SHP77 treated with DMSO at 0.1 percent for 48 hours (cell line): ENCODE data around the gene ATP8B4.

ENCODE experiments used
- DNase-seq: peaks from one replicate; lab custom pipeline; 2025; lab: John Stamatoyannopoulos, UW

ATP8B4 gene

DNA sequence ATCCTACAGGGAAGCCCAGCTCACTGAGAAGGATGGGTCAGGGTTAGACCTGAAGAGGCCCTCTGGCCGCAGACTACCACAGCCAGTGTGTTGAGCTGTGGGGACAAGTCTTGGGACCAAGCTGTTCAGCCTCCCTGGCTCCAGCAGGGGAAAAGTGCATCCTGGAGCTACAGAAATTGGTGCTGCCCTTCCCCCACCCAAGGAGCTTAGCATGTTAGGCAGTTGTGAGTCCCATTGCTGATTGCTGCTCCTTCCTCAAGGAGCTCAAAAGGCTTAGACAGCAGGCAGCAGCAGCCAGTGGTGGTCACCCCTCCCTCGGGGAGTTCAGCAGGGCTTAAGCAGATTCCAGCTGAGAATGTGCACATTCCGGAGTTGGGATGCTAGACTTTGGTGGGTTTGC is 165.6 kb downstream of the ATP8B4 start:
- no peak for DNase-seq

DNA sequence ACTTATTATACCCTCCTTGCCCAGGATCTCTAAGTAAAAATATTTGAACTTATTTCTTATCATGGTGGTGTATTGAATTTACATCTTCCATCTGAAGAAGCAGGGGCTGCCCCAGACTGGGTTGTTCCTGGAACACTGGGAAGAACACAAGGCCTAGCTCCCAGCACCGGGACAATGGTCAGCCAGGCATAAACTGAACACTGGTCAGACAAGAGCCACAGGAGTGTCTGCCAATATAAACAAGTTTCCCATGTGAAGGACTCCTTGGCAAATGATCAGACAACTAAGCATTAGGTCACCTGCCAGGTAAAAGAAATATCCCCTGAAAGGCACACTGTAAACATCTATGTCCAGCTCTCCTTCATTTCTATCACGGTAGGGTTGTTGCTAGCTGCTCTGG is 172.4 kb downstream of the ATP8B4 start:
- DNase-seq = no peak

DNA sequence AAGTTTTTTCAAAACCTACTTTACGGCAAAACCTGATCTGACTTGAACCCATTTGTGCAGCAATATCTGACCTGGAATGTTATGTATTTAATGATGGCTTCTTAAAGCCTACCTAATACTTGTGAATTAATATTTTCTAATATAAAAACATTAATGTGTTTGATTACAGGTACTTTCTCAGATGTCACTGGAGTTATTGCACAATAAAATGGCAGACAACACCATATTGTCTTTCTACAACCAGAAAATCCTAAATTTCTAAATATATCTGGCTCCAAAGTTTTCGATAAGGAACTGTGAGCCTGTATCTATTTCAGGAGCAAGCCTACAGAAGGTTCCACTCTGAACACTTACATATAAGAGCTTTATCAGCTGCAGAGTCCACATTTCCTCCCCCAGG is 184.5 kb downstream of the ATP8B4 start:
- DNase-seq = no peak

DNA sequence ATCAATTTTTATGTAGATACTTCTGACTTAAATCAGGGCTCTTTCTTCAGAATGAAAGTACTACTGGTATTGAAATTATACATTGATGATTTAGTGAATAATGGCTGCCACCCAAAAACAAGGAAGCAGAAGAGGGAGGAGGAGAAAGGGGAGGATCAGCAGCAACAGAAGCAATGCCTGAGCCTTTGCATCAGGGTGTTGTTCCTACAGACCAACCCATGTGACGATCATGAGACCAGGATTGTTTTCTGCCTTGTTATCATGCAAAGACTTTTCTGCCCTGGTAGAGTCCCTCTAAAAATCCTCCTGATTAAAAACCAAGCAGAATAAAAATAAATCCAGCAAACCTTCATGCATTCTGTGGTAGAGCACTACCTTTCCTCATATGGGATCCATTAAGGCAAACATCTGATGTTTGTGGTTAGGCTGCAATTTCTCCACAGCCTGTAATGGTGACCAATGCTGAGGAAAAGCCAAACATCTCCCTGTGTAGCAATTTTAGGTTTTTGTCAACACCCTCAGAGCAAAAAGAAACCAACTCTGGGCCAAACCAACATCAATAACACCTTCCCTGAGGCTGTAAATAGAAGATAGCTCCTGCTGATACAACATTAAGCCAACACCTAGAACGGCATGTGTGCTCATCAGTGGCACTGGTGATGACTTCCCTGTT is 191.7 kb downstream of the ATP8B4 start:
- no peak for DNase-seq

DNA sequence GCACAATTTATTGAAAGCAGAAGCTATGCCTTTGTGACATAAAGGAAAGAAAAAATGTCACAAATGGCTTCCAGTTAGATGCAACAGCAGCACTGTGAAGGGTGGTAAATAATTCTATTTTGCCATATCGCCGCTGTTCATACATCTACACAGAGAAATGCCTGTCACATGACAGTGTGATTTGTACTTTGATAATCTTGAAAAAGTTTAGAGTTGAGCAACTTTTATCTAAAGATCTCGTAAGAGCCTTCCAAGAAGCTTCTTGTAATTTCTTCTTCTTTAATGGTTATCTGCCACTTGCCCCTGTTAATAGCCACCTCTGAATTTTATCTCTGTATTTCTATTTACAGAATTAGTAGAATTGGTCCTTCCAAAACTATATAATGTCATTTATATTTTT is 192.3 kb downstream of the ATP8B4 start:
- no peak for DNase-seq

DNA sequence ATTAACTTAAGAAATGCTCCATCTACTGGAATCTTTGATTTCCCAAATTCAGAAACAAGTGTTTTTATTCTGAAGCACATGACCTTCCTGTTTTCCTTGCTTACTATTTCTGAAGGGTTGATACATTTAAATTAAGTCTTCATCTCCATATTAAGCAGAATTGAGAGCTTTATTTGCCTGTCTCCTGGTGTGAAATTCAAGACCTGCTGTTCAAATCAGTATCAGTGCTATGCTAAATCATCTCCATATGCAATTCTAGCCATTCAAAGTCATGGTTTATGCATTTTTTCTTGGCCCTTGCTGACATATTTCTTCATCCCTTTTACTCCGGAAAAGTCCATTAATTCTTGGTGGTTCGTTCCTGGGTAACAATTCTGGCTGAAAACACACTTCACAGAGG is 195.4 kb downstream of the ATP8B4 start:
- DNase-seq = no peak

DNA sequence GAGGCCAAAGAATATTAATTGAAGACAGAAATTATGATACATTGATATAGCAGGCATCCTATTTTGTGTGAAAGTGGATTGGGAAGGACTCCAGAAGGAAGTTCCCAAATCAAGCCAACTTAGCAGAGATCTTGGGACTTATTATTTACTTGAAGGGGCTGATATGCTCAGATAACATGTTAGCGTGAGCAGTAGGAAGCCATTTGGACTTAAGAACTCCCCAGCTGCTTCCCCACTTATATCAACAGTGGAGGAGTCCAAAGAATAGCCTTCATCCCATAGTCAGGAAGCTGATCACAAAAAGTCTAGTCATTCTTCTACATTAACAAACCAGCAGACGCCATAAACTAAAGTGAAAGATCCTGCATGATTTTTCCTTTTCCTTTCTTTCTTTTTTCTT is 200.0 kb downstream of the ATP8B4 start:
- DNase-seq = no peak

DNA sequence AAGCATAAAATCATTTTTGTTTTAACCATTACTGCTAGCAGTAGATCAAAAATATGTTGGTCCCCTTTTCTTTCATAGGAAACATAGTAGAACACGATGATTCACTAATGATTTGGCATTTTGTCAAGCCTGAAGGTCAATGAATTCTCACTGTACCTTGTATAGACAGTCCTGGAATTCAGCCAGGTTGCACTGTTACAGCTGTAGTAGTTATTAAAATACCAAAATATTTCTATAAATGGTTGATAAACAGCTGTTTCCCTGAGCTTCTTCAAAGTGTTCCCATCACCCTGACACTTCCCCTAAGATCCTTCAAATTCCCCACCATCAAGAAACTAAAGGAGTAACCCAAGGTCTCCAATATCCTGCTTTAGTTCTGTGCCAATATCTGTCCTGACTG is 200.9 kb downstream of the ATP8B4 start:
- peak; percentile 13 for DNase-seq

DNA sequence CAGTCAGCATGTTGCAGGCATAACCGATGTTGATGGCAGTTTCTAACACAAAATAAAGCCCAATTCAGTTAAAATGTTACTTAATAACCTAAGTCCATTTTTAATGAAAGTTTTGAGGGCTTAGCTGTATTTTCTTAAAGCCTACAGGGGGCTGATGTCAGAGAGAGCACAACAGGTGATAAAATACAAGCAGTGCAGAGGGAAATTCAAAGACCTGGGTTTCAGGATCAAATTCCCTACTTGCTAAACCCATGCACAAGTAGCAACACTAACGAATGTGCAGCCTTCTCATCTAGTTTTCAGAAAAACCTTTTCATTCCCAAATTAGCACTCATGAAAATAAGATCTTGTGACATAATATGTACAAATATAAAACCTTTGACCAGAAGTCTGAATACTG is 202.0 kb downstream of the ATP8B4 start:
- DNase-seq = no peak

DNA sequence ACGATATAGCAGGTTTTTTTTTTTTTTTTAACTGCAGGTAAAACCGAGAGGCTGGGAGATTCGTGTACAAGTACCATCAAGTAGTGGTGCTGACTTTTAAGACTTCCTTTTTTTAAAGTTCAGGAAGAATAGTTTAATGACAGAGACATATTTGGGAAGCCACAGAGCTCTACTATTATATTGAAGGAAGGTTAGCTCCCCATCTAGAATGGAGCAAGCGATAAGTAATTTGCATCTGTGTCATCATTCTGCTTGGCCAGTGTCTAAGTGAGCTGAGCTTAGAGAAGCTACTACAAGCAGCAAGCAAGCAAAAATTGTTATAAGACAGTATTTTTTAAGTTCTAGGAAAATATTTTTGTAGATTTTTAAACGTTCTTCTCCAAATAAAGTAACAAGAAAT is 203.2 kb downstream of the ATP8B4 start:
- no peak for DNase-seq

DNA sequence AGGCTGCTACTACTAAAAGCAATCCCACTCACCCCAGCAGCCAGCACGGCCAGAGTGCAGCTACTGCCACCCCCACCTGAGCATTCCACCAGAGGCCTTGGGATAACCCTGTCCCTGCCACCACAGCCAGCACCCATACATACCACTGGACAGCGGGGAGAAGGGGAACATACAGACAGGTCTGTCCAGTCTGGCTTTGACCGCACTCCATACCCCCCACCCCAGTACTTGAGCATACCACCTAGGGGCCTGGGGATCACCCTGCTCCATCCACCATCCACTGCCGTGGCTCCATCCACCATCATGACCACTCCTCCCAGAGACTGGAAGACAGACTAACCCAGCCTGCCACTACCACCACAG is 210.1 kb downstream of the ATP8B4 start:
- no peak for DNase-seq

DNA sequence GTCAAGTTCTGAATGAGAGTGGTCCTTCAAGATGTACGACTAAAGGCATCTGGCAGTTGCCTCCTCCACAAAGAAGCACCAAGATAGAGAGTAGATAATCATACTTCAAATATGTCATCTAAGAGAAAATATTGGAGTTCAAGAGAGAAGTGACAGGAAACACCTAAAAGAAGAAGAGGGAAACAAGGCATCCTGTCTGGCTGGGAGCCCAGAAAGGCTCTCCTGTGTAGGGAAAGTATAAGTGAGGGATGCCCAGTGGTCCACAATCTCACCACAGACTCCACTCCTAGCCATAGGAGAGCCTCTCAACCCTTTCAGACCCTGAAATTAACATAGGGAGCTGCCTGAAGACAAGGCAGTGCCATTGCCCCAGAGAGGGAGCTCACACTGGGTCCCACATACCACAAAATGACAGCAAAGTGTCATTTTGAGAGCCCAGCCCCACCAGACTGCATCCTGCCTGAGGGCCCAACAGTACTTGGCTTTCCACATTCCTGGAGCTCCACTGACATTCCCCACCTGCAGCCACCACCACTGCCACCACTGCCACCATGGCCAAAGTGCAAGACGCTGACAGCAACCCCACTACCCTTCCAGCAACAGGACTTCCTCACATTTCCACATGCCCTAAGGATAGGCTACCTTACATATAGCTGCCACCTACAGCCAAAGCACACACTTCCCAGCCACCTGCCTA is 210.6 kb downstream of the ATP8B4 start:
- DNase-seq = no peak

DNA sequence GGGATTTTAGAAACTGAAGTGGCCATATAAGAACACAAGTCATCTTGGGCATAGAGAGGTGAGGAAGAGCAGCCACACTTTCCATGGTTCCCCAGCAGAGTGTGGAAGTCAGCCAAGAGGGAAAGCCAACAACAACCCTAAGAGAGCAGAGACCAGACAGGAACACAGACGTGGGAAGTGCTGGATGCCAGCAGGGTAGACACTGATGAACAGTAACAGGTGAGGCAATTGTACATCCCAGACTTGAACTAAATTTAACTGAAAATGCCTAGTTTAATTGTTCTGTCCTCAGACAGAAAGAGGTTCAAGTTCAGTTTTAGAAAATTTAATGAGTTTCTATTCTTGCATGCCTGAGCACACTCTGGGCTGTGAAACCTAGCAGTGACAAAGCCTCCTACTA is 212.1 kb downstream of the ATP8B4 start:
- no peak for DNase-seq

DNA sequence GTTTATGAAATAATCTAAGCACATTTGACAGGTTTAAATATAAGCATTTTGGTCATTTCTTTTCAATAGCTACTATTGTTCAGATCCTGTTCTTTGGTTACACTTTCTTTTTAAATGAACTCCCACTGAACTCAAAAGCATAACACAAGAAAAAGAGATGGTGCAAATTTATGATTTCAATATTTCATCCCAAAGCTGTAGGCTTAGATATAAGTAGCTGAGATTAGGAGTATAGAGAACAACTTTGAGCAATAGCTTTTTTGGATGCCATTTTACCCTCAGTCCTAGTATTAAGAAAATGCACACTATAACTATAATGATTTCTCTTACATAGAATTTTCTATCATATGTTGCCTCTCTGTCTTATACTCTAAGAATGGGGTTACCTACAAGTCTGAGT is 213.8 kb downstream of the ATP8B4 start:
- DNase-seq = no peak

DNA sequence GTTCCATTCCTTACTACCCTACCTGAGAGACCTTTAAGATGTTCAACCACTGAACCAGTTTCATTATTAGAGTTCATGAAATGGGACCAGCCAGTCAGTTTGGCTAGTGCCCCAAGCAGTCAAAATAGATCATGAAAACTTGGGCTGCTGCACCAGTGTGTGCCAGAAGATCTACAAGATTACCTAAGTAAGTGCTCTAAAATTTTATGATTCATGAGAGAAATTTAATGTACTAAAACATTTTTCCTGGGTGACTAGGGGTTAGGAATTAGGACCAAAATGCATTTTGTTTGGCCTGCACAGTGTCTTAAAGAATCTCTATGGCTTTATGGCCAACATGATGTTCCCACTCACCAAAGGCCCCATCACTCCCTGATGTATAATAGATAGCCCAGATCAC is 214.7 kb downstream of the ATP8B4 start:
- no peak for DNase-seq

DNA sequence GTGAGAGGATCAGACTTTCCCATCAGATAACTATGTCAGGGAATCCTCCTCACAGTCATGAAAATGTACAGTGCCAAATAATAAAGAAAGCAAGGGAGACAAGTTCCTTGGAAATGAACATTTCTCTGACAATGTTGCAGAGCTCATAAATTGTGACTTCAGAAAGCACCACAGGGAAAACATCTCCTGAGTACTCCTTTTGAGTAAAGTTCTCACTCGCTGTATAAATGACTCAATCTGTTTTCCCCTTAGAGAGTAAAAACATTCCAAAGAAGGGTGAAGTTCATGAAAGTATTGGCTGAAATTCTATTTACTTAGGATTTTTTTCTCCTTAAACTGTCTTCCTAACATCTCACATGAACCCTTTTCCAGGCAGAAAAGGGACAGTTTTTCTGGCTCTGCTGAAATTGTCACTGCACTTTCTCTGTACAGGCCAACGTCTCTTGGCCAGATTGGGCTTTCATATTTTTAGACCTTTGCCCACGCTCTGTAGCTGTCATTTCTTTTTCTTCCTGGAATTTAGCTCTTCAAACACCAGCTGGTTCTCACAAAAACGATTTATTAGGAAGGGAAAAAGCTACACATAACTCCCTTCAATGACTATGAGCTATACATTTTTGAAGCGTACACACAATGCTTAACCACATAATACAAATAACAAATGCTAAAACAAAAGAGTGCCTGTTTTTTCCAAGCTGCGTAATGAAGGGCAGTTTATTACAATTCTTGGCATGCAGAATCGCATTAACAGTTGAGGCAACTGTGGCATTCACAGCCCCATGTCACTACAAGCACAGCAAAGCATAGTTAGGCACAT is 216.1 kb downstream of the ATP8B4 start:
- DNase-seq = no peak

DNA sequence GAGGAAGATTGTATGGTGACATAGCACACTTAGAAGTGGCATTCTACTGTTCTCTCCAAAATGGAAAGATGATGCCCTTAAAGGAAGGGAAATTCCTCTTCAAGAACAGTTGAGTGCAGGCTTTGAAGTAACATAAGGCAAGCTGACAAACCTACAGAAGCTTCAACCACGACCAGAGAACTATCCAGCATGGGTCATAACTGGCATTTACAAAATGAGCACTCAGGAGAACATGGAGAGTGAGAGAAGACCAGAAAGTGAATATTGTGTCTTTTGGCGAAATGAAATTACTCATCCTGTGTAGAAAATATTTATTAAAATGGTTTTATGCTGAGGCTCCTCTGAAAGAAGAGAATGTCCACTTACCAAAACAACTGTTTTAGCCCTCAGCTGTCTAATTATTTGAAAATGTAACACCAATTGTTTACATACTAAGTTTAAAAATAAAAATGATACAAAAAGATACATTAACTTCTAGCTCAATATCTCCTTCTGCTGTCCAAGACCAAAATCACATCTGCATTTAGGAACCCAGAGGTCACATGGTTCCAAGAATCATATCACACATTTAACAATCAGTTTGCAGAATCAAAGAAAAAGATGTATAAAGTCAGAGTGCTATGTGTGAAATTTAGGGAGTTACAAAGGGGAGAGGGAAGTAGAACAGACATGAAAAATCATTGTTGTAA is 216.9 kb downstream of the ATP8B4 start:
- DNase-seq = no peak

DNA sequence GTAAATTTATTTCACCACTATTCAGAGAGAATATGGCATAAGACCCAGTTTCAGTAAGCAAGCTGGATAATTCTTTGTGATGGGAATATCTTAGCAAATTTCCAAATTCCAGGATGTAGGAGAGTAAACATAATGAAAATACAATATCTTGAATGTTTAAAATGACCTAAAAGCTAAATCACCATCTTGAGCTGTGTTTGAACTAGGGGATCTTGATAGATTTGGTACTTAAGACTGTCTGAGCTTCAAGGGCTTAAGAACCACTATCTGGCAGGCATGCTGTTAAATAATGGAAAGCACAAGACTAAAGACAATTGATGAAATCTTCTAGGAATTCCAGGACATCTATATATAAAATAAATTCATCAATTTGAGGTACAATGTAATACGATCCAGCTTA is 217.7 kb downstream of the ATP8B4 start:
- DNase-seq = no peak

DNA sequence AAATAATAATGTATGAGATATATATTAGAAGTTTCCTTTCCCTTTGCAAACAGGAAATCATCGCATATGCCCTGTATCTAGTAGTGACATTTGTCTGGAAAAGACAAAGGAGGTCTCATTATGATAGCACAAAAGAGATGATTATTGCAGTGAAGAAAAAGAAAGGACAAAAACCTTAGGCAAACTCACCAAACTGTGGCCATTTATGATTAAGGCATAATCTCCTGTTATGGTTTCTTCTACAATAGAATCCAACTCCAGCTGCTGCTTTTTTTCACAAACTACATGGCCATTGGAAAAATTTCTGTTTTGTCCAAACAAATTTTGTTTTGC is 218.2 kb downstream of the ATP8B4 start:
- DNase-seq = no peak

DNA sequence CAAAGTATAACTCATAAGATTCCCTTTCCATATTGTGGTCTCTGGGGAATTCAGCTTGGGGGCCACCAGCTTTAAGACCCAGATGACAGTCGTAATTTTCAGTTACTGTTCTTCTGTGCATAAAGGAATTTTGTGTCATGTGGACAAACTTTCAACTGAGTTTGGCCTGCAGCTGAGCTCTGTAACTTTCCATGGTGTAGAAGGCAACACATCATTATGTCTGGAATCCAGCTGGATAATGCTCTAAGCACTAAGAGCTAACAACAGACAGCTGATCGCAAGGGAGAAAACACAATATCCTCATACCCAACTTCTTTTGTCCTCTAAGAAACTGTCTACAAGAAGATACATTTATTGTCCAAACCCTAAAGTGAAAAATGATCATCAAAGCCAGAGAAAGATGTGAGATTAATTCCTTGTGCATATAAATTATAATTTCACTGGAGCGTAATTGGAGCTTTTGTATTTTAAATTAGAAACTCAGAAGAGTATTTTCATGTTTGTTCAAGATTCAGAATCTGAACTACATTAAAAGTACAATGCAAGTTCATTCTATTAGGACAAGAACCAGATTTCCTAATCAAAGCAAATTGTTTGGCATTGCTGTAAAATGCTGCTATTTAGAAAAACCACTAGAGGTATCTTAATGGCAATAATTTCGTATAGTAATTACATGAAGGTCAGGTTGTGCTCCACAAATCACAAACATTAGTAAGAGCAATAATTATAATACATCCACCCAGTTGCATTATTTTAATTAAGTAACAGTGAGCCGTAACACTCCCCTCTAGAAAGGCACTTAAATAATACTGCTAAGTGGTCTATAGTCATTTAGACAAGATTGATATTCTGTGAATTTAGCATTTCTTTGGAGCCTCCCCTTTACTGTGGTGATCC is 218.8 kb downstream of the ATP8B4 start:
- no peak for DNase-seq

DNA sequence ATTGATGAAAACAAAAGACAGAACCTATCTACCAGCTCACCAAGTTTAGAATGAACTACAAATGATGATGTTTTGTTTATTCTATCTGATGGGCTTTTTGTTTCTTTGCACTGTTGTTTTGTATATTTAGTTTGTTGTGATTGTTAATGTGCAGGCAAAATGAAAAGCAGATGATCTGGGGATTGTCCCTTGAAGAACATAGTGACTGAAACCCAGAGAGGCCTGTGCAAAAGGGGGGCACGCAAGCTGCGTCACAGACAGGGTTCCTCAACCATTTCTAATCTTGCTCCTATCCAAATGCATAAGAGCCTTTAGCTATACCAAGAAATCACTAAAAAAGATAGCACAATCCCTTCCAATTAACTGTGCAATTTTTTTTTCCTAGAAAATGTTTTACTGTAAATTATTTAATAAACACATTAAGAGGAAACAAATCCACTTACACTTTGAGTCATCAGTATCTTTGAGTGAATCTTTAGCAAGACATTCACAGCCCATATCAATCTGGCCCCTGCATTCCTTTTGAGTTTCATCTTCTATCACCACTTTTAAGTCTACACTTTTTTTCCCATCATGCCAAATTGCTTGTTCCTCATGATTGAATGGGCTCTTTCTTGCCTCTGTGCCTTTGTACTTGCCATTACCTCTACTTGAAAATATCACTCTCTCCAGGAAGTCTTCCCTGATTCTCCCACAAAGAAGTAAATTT is 220.3 kb downstream of the ATP8B4 start:
- no peak for DNase-seq
